Measurements from ENCODE around the gene KCNQ5. TPM values are rescaled to one million over a fixed set of nuclear protein-coding genes. Genes with fewer than 3 reads are reported as not detected.
A peak's percentile ranks its signal among the peaks of the same experiment; 100 is the strongest.

Gene KCNQ5
- total and polyA plus RNA-seq, 10 of the 15 experiments (the other 5 are each of a cell fraction or from before 2014, with no cell fraction given): 0.60 to 16.2 (median 3.2) TPM

DNA sequence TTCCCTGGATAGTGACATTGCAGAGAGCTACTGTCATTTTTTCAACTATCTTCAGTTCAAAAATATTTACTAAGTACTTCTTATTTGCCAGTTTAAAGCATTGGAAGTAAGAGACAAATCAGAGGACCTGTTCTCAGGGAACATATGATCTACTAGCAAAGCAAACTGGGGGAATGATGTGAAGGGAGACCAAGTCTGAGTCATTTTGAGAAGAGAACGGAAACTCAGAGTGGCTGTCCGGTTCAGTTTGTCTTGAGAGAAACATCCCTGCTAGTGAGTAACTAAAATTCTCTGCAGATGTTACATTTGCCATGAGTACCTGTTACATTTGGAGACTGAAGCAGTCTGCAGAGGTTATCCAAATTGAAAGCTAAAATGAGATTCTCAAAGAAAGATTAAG lies 118.3 kb downstream of the KCNQ5 start (continued):
- TF ChIP-seq, protein P1, sequence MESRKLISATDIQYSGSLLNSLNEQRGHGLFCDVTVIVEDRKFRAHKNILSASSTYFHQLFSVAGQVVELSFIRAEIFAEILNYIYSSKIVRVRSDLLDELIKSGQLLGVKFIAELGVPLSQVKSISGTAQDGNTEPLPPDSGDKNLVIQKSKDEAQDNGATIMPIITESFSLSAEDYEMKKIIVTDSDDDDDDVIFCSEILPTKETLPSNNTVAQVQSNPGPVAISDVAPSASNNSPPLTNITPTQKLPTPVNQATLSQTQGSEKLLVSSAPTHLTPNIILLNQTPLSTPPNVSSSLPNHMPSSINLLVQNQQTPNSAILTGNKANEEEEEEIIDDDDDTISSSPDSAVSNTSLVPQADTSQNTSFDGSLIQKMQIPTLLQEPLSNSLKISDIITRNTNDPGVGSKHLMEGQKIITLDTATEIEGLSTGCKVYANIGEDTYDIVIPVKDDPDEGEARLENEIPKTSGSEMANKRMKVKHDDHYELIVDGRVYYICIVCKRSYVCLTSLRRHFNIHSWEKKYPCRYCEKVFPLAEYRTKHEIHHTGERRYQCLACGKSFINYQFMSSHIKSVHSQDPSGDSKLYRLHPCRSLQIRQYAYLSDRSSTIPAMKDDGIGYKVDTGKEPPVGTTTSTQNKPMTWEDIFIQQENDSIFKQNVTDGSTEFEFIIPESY (IDR thresholded peaks at IDR 0.05): no peak
- TF ChIP-seq, protein P2, sequence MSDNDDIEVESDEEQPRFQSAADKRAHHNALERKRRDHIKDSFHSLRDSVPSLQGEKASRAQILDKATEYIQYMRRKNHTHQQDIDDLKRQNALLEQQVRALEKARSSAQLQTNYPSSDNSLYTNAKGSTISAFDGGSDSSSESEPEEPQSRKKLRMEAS (IDR thresholded peaks at IDR 0.05; ENCODE audit: low read depth, low read length): no peak
- TF ChIP-seq KDM1A (IDR thresholded peaks at IDR 0.05; ENCODE audit: borderline replicate concordance) (no peak), MYC (IDR thresholded peaks at IDR 0.05; ENCODE audit: insufficient read depth, insufficient read length, insufficient replicate concordance, low read length, severe bottlenecking) (no peak), SRF (IDR thresholded peaks at IDR 0.05; ENCODE audit: low read depth in 2 of 2, low read length in 2 of 2) (0 out of 4 replicates have a peak, but pooled peaks of 1 of the 2 experiments have one; percentile 54), BHLHE40 (IDR thresholded peaks at IDR 0.05; ENCODE audit: borderline replicate concordance in 1 of 2, low read depth in 2 of 2, low read length in 1 of 2) (0 out of 4 replicates have a peak, but pooled peaks of 1 of the 2 experiments have one; percentile 6), PML (IDR thresholded peaks at IDR 0.05; ENCODE audit: low read length) (peak; percentile 64; the same call in 1 of the 2 replicates), HDAC6 (IDR thresholded peaks at IDR 0.05; ENCODE audit: unreplicated experiment) (no peak), STAT1 (conservative IDR thresholded peaks at IDR 0.05) (no peak), CBFB (IDR thresholded peaks at IDR 0.05; ENCODE audit: low read depth) (no peak; the same call in 1 of the 2 replicates), CREM (IDR thresholded peaks at IDR 0.05; ENCODE audit: low read depth) (no peak; the same call in 1 of the 2 replicates), HDGF (IDR thresholded peaks at IDR 0.05) (no peak), RUNX3 (IDR thresholded peaks at IDR 0.05; ENCODE audit: low read length) (peak; percentile 80), NBN (IDR thresholded peaks at IDR 0.05) (0 out of 2 replicates have a peak, but pooled peaks have one; percentile 24), EED (IDR thresholded peaks at IDR 0.05; ENCODE audit: low read depth) (peak; percentile 87), NR2C1 (IDR thresholded peaks at IDR 0.05) (no peak), ASH2L (IDR thresholded peaks at IDR 0.05; ENCODE audit: borderline replicate concordance, low read depth) (no peak), POLR2A (IDR thresholded peaks at IDR 0.05; ENCODE audit: low read depth, low read length) (no peak), NFXL1 (IDR thresholded peaks at IDR 0.05; ENCODE audit: borderline replicate concordance) (no peak), ZNF217 (IDR thresholded peaks at IDR 0.05) (peak; percentile 51; the same call in 1 of the 2 replicates), MYB (IDR thresholded peaks at IDR 0.05; ENCODE audit: borderline replicate concordance, low read depth, low read length) (0 out of 2 replicates have a peak, but pooled peaks have one; percentile 34), MTA3 (IDR thresholded peaks at IDR 0.05; ENCODE audit: borderline replicate concordance, low read length) (0 out of 2 replicates have a peak, but pooled peaks have one; percentile 59)
- TF ChIP-seq, protein P3, sequence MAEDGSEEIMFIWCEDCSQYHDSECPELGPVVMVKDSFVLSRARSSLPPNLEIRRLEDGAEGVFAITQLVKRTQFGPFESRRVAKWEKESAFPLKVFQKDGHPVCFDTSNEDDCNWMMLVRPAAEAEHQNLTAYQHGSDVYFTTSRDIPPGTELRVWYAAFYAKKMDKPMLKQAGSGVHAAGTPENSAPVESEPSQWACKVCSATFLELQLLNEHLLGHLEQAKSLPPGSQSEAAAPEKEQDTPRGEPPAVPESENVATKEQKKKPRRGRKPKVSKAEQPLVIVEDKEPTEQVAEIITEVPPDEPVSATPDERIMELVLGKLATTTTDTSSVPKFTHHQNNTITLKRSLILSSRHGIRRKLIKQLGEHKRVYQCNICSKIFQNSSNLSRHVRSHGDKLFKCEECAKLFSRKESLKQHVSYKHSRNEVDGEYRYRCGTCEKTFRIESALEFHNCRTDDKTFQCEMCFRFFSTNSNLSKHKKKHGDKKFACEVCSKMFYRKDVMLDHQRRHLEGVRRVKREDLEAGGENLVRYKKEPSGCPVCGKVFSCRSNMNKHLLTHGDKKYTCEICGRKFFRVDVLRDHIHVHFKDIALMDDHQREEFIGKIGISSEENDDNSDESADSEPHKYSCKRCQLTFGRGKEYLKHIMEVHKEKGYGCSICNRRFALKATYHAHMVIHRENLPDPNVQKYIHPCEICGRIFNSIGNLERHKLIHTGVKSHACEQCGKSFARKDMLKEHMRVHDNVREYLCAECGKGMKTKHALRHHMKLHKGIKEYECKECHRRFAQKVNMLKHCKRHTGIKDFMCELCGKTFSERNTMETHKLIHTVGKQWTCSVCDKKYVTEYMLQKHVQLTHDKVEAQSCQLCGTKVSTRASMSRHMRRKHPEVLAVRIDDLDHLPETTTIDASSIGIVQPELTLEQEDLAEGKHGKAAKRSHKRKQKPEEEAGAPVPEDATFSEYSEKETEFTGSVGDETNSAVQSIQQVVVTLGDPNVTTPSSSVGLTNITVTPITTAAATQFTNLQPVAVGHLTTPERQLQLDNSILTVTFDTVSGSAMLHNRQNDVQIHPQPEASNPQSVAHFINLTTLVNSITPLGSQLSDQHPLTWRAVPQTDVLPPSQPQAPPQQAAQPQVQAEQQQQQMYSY (CRISPR knock-in tag; IDR thresholded peaks at IDR 0.05): no peak
- TF ChIP-seq, protein P4, sequence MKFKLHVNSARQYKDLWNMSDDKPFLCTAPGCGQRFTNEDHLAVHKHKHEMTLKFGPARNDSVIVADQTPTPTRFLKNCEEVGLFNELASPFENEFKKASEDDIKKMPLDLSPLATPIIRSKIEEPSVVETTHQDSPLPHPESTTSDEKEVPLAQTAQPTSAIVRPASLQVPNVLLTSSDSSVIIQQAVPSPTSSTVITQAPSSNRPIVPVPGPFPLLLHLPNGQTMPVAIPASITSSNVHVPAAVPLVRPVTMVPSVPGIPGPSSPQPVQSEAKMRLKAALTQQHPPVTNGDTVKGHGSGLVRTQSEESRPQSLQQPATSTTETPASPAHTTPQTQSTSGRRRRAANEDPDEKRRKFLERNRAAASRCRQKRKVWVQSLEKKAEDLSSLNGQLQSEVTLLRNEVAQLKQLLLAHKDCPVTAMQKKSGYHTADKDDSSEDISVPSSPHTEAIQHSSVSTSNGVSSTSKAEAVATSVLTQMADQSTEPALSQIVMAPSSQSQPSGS (IDR thresholded peaks at IDR 0.05; ENCODE audit: low read length): peak; percentile 84
- TF ChIP-seq, protein P5, sequence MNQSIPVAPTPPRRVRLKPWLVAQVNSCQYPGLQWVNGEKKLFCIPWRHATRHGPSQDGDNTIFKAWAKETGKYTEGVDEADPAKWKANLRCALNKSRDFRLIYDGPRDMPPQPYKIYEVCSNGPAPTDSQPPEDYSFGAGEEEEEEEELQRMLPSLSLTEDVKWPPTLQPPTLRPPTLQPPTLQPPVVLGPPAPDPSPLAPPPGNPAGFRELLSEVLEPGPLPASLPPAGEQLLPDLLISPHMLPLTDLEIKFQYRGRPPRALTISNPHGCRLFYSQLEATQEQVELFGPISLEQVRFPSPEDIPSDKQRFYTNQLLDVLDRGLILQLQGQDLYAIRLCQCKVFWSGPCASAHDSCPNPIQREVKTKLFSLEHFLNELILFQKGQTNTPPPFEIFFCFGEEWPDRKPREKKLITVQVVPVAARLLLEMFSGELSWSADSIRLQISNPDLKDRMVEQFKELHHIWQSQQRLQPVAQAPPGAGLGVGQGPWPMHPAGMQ (IDR thresholded peaks at IDR 0.05; ENCODE audit: borderline replicate concordance): no peak

All from GM12878 (cell line).